EL (cell line): ENCODE results near the gene RIMBP3B.
"Not testable (repeated sequence)": the region's sequence is repeated elsewhere in the genome, so short reads cannot be mapped to it uniquely, and the experiment has no call there.

Source experiments
- DNase-seq: peaks from one replicate; pipeline ENCODE4 v3.0.0-alpha.2; 2016

The RIMBP3B gene

GRCh38 chr22:21417227-21417746 lies 33.7 kb downstream of the RIMBP3B start, which contains the start of gene HIC2:
Gene HIC2 (plus strand): TSS chr22:21417371. CDS start chr22:21442832, 25,461 bp downstream.
- not testable (repeated sequence) for DNase-seq

GRCh38 chr22:21417853-21418252 lies 34.3 kb downstream of the RIMBP3B start:
- DNase-seq, result not testable (repeated sequence)

GRCh38 chr22:21418974-21419638 lies 35.6 kb downstream of the RIMBP3B start:
- not testable (repeated sequence) for DNase-seq

DNA sequence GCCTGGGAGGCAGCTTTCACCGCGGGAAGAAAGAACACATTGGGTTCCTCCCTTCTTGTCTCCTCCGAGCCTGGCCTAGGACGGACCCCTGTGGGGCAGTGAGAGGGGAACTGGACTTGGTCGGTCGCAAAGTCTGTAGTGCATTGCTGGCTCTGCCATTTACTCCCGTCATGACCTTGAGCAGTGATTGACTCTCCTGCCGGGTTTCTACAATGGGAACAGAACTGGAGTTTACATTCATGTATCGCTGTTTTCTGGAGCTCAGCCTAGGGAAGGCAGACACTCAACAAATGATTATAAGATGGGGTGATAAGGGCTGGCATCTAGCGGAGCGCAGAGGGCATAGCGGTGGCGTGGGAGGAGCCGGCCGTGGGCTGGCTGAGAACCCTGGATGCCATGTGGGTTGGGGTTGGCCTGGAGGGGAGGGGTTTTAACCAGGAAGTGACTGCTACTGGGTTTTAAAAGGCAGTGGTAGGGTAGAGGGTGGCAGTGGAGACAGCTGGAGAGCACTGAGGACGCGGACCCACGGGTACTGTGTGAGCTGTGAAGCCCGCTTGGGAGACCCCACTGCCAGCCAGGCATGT lies 36.7 kb downstream of the RIMBP3B start:
- not testable (repeated sequence) for DNase-seq

GRCh38 chr22:21424084-21424709 lies 40.6 kb downstream of the RIMBP3B start:
- not testable (repeated sequence) for DNase-seq

GRCh38 chr22:21434378-21435233 lies 51.1 kb downstream of the RIMBP3B start:
- DNase-seq, result not testable (repeated sequence)

DNA sequence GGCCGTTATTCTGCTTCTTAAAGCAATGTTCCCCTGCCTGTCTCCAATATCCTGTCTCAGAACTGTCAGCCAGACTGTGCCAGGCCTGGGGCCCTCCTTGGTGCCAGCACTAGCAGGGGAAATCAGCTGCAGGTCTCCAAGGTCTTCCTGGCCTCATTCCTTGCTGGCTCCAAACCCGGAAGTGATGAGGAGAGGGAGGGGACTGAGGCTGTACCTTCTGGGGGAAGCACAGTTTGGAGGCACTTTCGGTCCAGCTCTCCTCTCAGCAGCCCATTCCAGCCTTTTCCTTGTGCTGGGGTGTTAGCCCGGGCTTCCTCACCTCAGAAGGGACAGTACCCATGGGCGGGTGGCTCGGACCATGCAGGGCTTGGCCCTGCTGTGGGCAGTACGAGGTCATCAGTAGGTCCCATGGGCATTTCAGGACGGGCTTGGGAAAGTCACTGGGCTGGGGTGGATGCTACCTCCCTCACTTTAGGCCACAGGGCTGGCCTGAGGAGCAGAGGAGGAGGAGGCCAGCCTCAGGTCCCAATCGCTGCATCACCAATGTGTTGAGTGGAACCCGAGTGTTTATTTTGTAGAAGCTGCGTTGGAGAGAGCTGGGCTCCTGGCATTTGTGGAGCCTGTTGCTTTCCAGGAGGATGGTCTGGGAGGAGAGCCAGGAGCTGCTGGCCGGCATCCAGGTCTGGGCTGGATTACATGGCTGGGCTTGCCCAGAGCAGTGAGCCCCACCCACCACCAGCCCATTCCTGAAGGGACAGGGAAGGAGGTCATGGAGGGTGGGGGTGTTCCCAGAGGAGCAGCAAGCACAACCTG lies 52.7 kb downstream of the RIMBP3B start:
- DNase-seq, result not testable (repeated sequence)

DNA sequence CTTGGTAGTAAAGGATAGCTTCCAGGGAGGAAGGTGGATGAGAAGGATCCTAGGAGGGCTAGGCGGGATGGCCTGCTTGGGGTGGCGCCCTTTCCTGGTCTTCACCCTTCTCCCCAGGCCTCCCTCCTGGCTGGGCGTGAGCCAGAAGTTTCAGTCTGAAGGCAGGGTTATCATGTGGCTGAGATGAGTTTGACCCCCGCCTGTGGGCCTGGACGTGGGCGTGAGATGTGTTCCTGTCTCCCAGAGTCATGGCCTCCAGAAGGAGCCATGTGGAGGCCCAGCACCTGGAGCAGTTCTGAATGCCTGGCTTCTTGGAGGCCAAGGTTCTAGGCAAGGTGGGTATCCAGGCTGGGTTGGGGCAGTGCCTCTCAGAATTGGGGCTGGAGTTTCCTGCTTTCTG lies 54.5 kb downstream of the RIMBP3B start:
- not testable (repeated sequence) for DNase-seq
